ENCODE results near the gene TKTL1.

Gene TKTL1

DNA sequence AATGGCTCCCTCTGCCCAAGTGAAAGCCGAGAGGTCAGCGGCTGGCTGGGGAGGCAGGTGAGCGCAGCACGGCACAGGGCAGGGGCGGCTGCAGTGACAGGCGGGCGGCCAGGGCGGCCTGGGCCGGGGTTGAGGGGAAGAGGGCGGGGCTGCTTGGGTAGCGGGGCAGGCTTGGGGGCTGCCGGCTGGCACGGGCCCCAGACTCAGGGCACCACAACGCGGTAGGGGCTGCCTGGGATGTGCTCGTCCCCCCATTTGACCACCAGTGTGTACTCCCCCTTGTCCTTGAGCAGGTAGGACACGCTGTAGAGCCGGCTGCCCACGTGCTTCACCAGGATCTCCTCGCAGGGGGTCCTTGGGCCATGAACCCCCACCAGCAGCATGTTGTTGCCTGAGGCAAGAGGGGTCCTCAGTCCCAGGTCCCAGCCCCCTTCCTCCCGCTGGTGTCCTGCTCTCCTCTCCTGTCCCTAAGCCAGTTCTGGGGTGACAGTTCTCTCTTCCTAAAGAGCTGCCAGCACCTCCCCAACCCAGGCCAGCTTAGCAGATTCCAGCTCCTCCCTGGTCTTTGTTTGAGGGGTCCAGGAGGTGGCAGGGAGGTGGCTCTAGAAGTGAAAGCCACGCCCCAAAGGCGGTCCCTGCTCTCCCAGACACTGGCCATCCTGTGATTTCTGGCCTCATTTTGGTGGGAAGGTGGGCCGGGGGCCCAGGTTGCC lies 53.2 kb downstream of the TKTL1 start:
- Histone ChIP-seq H3K27me3 (ENCODE audit: control insufficient read depth, insufficient read depth, low read length) (no peaks in the 10 kb centered on the region), H3K79me2 (no peaks in the 10 kb centered on the region), H3K4me3 (ENCODE audit: low read depth, low read length) (no peak overlapping the region), H2AFZ (no peak overlapping the region), H3K9ac (no peak overlapping the region), H3K4me2 (ENCODE audit: low read length) (no peak overlapping the region), H3K36me3 (ENCODE audit: control insufficient read depth, insufficient read depth, low read length) (no peaks in the 10 kb centered on the region), H3K27ac (no peak overlapping the region), H3K9me3 (ENCODE audit: control insufficient read depth, low read length) (no peaks in the 10 kb centered on the region), H3K4me1 (no peaks in the 10 kb centered on the region)
- TF ChIP-seq, protein P1, sequence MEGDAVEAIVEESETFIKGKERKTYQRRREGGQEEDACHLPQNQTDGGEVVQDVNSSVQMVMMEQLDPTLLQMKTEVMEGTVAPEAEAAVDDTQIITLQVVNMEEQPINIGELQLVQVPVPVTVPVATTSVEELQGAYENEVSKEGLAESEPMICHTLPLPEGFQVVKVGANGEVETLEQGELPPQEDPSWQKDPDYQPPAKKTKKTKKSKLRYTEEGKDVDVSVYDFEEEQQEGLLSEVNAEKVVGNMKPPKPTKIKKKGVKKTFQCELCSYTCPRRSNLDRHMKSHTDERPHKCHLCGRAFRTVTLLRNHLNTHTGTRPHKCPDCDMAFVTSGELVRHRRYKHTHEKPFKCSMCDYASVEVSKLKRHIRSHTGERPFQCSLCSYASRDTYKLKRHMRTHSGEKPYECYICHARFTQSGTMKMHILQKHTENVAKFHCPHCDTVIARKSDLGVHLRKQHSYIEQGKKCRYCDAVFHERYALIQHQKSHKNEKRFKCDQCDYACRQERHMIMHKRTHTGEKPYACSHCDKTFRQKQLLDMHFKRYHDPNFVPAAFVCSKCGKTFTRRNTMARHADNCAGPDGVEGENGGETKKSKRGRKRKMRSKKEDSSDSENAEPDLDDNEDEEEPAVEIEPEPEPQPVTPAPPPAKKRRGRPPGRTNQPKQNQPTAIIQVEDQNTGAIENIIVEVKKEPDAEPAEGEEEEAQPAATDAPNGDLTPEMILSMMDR (IDR thresholded peaks at IDR 0.05): no peak

DNA sequence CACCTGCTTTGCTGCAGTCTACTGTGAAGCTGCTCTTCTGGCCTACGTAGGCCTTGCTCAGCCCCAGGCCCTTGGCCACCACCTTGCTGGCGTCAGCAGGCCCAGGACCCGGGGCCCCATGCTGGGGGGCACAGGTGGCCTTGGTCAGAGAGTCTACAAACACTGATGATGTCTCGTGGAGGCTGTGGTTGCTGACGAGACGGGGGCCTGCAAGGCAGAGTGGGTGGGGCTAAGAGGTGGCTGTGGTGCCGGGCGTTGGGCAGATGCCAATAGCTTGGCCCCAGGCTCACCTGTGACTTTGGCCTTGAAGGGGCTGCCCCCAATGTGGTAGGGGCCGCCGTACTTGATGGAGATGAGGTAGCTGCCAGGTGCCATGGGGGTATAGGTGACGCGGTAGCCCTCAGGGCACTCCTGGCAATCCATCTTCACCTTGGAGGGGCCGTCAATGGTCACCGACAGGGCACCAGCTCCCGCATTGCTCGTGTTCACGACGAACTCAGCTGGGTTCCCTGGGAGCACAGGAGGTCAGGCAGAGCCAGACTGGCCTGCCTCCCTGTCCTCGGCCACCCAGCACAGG lies 53.9 kb downstream of the TKTL1 start:
- Histone ChIP-seq H3K27ac (no peak overlapping the region), H2AFZ (no peak overlapping the region), H3K4me3 (ENCODE audit: low read depth, low read length) (no peak overlapping the region), H3K9me3 (ENCODE audit: control insufficient read depth, low read length) (no peaks in the 10 kb centered on the region), H3K4me1 (no peaks in the 10 kb centered on the region), H3K9ac (no peak overlapping the region), H3K27me3 (ENCODE audit: control insufficient read depth, insufficient read depth, low read length) (no peaks in the 10 kb centered on the region), H3K4me2 (ENCODE audit: low read length) (no peak overlapping the region), H3K36me3 (ENCODE audit: control insufficient read depth, insufficient read depth, low read length) (no peaks in the 10 kb centered on the region), H3K79me2 (no peaks in the 10 kb centered on the region)
- TF ChIP-seq, protein P1 (IDR thresholded peaks at IDR 0.05): no peak

DNA sequence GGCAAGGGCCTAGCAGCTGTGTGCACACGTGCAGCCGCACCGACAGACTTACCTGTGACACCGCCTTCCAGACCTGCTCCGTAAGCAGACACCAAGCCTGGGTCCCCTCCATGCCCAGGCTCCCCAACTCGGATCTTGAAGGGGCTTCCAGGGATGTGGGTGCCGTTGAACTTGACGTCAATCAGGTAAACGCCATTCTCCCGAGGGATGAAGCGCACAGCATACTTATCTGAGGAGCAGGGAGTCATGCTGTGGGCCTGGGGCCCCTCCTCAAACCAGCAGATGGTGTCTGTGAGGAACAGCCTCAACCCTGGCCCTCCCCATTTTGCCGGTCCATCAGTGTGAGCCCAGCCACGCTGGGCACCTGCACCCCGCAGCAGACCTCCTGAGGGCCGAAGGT lies 54.4 kb downstream of the TKTL1 start:
- TF ChIP-seq, protein P1 (IDR thresholded peaks at IDR 0.05): no peak
- Histone ChIP-seq H2AFZ (no peak overlapping the region), H3K4me1 (no peaks in the 10 kb centered on the region), H3K36me3 (ENCODE audit: control insufficient read depth, insufficient read depth, low read length) (no peaks in the 10 kb centered on the region), H3K27ac (no peak overlapping the region), H3K27me3 (ENCODE audit: control insufficient read depth, insufficient read depth, low read length) (no peaks in the 10 kb centered on the region), H3K4me2 (ENCODE audit: low read length) (no peak overlapping the region), H3K79me2 (no peaks in the 10 kb centered on the region), H3K9ac (no peak overlapping the region), H3K9me3 (ENCODE audit: control insufficient read depth, low read length) (no peaks in the 10 kb centered on the region), H3K4me3 (ENCODE audit: low read depth, low read length) (no peak overlapping the region)

DNA sequence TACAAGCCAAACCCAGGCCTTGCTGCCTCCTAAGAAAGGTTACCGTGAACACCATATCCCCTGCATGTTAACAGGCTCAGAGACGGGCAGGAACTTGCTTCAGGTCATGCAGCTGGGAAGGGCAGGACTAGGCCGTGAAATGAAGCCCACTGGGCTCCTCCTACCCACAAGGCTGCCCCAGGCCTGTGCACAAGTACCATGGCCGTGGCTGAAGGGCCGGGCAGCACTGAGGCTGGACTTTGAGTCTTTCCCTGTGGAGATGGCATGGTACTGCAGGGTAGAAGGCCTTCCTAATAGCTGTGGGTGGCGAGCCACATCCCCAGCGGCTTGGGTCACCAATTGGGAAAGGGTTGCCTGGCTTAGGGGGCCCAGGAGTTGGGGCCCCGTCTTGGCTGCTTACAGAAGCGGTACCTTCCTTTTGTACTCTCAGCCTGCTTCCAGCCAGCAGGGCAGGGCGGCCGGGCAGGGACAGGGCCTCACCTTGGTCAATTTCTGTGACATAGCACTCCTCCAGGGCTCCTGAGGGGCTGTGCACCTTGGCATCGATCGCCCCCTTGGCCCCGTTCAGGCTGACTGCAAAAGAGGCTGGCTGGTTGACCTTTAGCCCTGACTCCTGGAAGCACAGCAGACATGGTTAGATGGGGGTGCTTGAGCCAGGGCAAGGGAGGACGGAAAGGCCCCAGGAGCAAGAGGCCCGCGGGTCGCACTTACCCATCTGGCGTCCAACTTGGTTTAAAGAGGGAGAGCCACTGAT lies 55.0 kb downstream of the TKTL1 start:
- Histone ChIP-seq H3K4me3 (ENCODE audit: low read depth, low read length) (no peak overlapping the region), H3K4me1 (no peaks in the 10 kb centered on the region), H3K27me3 (ENCODE audit: control insufficient read depth, insufficient read depth, low read length) (no peaks in the 10 kb centered on the region), H3K9ac (no peak overlapping the region), H2AFZ (no peak overlapping the region), H3K27ac (no peak overlapping the region), H3K79me2 (no peaks in the 10 kb centered on the region), H3K4me2 (ENCODE audit: low read length) (no peak overlapping the region), H3K9me3 (ENCODE audit: control insufficient read depth, low read length) (no peaks in the 10 kb centered on the region), H3K36me3 (ENCODE audit: control insufficient read depth, insufficient read depth, low read length) (no peaks in the 10 kb centered on the region)
- TF ChIP-seq, protein P1 (IDR thresholded peaks at IDR 0.05): no peak
